ENCODE data around the gene HOXB13.

GRCh38 chr17:48738424-48738802 is 9.9 kb upstream of the HOXB13 start:
- no peak for TF ChIP-seq POLR2AphosphoS5 (IDR thresholded peaks at IDR 0.05)
- no peak for TF ChIP-seq MXI1 (conservative IDR thresholded peaks at IDR 0.05; ENCODE audit: poor library complexity, severe bottlenecking)
- TF ChIP-seq CTCF (IDR thresholded peaks at IDR 0.05; ENCODE audit: poor library complexity, severe bottlenecking) = no peak
- no peak for TF ChIP-seq TAF1 (IDR thresholded peaks at IDR 0.05; ENCODE audit: low read depth)

Data from neural cell (in vitro differentiated cells).